Posterior vena cava (tissue), 2 donors: ENCODE measurements around the gene METTL26. TPM values are rescaled to one million over a fixed set of nuclear protein-coding genes. Genes with fewer than 3 reads are reported as not detected.
A peak's percentile ranks its signal among the peaks of the same experiment; 100 is the strongest.

Experiments used
- DNase-seq: peaks from one replicate; pipeline ENCODE4 v3.0.0-alpha.2; 2020; ENCODE audit warnings: low spot score
- intact Hi-C, 2 donors: fragments of 100-400 bp; cut with DNase I; formaldehyde crosslinking; loops; one replicate each; pipeline versions ENCODE4 v1.14.1 to v1.14.2; 2022 to 2023
- total RNA-seq, 2 donors: library from RNA; stranded (reverse); fragmentation: NEBNext Ultra II Directional; extraction: Animal tissue kit (Norgen Biotek cat#: 25700); gene quantifications; one replicate each; pipeline ENCODE4 v1.2.1, GENCODE V29; 2021
- donor health status: DM: yes; HTN: yes; CAD: no.
- donor health status: DM: yes; HTN: yes; CAD: no.

The METTL26 gene
- total RNA-seq, 2 donors from 2014 or later = 43.3 to 63.2 TPM

- DNase-seq = no peak
- intact Hi-C loops = loop anchor here in 1 of 2 donors (5.0 kb wide), 1 partner anchor 84 kb away; no protein-coding TSS in a partner anchor
Measured at GRCh38 chr16:661184-661821, 25.2 kb upstream of the METTL26 start.

DNA sequence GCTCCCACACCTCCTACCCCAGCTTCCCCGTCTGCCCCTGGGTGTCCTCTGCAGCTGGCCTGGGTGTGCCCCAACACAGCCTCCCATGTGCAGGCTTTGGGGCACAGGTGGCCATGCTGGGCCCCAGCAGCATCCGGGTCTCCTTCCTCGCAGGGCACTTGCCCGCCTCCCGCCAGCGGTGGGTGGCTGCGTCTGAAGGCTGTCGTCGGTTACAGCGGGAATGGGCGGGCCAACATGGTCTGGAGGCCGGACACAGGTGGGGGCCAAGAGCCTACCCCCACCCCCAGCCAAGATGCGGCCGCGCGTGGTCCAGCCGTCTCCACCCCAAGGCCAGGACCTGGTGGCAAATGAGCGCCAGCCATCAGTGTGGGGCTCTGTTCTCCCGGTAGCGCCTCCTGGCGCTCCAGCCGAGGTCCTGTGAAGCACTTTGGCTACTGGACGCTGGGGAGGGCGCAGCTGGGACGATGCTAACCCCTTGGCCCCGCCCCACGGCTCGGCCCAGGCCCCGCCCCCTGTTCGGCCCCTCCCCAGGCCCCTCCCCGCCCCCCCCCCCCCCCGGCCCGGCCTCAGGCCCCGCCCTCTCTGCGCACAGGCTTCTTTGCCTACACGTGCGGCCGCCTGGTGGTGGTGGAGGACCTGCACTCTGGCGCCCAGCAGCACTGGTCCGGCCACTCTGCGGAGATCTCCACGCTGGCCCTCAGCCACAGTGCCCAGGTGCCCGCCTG, 24.5 kb upstream of the METTL26 start:
- DNase-seq = peak; percentile 97
- intact Hi-C loops = loop anchor here in 1 of 2 donors (5.0 kb wide), 1 partner anchor 83 kb away; no protein-coding TSS in a partner anchor

DNA sequence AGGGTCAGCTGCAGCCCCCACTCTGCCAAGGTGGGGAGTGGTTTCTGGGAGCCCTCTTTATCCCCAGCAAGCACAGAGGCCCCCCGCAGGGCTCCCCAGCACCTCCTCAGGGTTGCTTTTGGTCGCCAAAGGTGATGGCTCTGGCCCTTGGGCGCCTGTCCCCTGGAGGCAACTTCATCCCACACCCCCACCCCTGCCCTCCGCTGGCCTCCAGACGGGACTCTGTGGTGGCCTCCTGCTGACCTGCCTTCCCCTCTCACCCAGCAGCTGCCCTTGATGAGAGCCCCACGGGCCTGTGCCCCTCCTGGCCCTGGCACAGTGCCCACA, 24.0 kb upstream of the METTL26 start:
- DNase-seq = no peak
- intact Hi-C loops = loop anchor here in 1 of 2 donors (5.0 kb wide), 1 partner anchor 83 kb away; no protein-coding TSS in a partner anchor

DNA sequence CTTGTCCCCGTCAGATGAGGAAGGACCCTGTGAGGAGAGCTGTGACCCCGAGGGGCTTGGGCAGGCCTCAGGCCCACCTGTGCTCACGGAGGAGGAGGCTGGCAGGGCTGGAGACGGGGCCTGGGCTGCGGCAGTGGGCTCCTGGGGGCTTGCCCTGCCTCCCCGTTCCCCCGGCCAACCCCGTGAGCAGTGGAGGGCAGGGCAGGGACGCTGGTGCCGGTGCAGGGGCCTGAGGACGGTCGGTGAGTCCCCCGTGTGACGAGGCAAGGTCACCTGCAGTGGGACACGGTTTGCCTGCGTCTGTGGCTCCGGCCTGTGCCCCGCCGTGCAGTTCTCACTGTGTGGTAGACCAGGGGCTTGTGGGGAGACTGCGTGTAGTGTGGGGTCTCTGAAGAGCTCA, 23.5 kb upstream of the METTL26 start:
- intact Hi-C loops = loop anchor here in 1 of 2 donors (5.0 kb wide), 1 partner anchor 82 kb away; no protein-coding TSS in a partner anchor
- DNase-seq = no peak

DNA sequence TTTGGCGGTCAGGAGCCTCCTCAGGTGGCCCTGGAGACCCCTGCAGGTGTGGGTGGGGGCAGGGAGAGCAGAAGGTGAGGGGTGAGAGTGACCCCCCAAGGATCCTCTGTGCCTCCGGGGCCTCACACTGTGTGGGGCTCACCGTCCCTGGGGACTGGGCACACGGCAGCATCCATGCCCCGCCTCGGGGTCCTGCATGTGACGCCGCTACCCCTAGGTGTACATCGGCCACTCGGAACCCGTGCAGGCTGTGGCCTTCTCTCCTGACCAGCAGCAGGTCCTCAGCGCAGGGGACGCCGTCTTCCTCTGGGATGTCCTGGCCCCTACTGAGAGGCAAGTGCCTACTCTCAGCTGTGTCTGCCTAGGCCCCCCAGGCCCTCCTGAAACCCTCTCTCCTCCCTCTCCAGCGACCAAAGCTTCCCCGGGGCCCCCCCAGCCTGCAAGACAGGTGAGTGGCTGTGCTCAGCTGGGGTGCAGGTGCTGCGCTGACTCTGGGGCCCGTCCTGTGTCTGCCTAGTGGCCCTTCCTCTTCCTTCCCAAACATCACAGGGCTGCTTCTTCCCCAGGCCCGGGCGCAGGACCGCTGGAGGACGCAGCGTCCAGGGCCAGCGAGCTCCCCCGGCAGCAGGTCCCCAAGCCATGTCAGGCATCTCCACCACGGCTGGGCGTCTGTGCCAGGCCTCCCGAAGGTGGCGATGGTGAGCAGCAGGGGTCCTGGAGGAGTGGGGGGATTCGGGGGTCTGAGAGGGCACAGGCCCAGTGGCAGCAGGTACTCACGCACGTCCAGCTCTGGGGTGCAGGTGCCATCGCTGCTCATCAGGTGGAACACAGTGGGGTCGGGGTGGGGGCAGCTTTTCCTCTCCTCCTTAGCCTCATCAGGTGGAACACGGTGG, 22.8 kb upstream of the METTL26 start:
- intact Hi-C loops = no loop called here
- DNase-seq = no peak

DNA sequence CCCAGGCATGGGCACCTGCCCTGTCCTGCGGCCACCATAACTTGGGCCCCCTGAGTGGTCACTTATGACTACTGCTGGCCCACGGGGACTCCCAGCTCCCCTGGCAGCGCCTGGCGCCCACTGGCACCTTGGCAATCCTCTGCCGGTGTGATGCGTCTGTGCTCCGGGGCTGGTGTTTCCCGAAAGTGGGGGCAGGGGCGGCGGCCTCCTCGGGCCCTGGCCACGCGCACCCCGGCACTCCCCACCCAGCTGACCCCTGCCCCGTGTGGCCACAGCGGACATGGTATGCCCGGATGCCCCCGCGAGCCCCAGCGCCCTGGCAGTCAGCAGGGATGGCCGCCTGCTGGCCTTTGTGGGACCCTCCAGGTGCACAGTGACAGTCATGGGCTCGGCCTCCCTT, 21.4 kb upstream of the METTL26 start:
- intact Hi-C loops = no loop called here

DNA sequence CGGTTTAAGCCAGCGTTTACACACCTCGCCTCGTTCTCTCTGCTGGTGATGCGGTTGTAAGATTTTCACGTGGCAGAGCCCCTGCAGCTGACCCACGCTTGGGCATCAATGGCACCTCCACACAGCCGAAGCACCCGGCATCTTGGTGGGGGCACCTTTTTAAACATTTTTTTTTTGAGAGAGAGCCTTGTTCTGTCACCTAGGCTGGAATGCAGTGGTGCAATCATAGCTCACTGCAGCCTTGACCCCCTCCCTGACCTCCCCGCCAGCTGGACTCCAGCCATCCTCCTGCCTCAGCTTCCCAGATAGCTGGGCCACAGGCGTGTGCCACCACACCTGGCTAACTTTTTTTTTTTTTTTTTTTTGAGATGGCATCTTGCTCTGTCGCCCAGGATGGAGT, 17.9 kb upstream of the METTL26 start:
- DNase-seq = no peak
- intact Hi-C loops = no loop called here

More for the DNA sequence above, 21.4 kb upstream of the METTL26 start:
- DNase-seq = no peak

DNA sequence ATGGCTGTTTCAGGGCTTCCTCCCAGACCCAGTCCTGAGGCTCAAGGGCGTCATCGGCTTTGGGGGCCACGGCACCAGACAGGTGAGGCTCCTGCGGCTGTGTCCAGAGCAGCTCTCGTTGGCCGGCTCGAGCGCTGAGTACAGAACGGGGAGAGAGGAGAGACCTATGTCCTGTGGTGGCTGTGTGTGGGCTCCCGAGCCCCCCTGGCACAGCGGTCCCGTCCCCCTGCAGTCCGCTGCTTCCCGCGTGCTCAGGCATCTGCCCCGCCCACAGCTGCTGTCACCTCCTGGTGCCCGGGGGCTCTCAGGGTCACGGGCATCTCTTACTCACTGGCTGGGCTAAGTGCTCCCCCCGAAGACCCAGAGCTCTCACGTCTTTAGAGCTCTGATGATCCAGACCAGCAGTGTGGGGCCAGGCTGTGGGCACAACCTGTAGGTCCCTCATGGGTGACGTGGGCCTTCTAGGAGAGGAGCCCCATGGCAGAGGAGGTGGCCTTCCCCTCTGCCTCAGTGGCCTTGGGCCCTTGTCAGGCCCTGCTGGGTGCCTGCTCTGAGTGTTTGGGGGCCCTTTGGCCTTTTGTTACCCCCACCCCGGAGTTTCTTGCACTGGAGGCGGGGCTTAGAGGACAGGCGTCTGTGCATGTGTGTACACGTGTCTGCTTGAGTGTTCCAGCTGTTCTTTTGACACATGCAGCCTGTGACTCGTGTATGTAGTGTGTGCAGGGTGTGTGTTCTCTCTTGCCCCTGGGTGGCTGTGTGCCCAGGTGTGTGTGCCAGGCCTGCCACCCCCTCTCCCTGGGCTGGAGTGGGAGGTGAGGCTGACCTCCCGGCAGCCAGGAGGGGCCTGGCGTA, 16.6 kb upstream of the METTL26 start:
- intact Hi-C loops = loop anchor here in 1 of 2 donors (2.0 kb wide), 1 partner anchor 62 kb away; the partner anchor contains the start of gene RAB40C
- DNase-seq = no peak

GRCh38 chr16:651844-652243, 15.7 kb upstream of the METTL26 start:
- intact Hi-C loops = loop anchor here in 1 of 2 donors (2.0 kb wide), 1 partner anchor 61 kb away; the partner anchor contains the start of gene RAB40C
- DNase-seq = no peak

GRCh38 chr16:649631-650030, 13.5 kb upstream of the METTL26 start:
- DNase-seq = no peak
- intact Hi-C loops = loop anchor here (5.0 kb wide), 2 partner anchors 62 to 262 kb away; no protein-coding TSS in a partner anchor

GRCh38 chr16:648781-649589, 12.9 kb upstream of the METTL26 start, which contains the start of gene WDR90:
Gene WDR90 (plus strand): TSS chr16:649365. CDS start chr16:649417, 52 bp downstream.
- DNase-seq = peak; percentile 98
- intact Hi-C loops = loop anchor here (5.0 kb wide), 2 partner anchors 62 to 262 kb away; no protein-coding TSS in a partner anchor

DNA sequence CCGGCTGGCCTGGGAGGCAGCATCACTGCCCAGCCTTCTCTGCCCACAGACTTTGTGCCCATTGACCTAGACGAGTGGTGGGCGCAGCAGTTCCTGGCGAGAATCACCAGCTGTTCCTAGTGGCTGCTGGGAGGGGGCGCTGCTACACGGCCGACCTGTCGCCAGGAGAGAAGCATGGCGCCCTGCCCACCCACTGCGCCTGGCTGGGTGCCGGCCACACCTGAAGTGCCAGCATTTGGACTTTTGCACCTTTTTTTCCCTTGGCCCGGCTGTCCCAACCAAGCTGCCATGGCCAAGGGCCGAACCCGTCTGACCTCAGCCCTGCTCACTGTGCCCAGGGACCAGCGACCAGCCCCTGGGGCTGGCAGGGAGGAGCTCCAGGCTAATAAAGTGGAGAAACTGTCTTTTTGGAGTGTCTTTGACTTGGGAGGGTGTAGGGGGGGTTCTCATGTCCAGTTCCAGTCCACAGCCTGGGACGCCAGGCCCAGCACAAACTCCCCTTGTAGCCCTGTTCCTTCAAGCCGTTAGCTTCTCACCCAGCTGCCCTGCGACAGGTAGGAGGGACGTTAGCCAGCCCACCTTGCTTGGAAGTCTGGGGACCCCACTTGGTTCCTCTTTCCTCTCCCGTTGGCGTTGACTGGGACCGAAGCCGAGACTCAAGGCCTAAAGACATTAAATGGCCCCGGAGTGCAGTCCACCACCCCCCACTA, 12.1 kb upstream of the METTL26 start:
- intact Hi-C loops = loop anchor here (5.0 kb wide), 2 partner anchors 61 to 261 kb away; no protein-coding TSS in a partner anchor
- no peak for DNase-seq

GRCh38 chr16:647173-647902, 11.2 kb upstream of the METTL26 start:
- intact Hi-C loops = loop anchor here (5.0 kb wide), 2 partner anchors 60 to 260 kb away; no protein-coding TSS in a partner anchor
- DNase-seq = no peak

DNA sequence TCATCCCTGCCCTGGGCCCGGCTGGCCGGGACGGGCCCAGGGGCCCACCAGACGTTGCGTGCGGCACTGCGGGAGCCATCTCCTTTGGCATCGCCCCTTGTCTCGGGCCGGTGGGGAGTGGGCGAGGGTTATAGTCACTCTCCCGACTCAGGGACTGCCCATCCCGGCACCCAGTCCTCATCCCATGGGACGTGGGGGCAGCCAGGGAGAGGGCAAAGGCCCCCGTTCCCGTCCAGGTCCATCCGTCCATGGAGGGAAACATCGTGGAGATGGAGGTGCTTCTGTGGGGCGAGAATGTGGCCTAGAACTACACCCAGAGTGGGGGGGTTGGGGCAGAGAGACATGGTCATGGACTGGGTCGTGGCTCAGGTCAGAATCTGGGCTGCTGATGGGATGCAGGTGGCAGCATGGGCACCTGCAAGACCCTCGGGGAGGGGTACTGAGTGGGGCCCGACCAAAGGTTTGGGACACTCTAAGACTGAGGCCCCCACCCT, 10.6 kb upstream of the METTL26 start:
- intact Hi-C loops = loop anchor here (5.0 kb wide), 2 partner anchors 59 to 259 kb away; no protein-coding TSS in a partner anchor

GRCh38 chr16:645852-646678, 10.0 kb upstream of the METTL26 start:
- no peak for DNase-seq
- intact Hi-C loops = loop anchor here (5.0 kb wide), 2 partner anchors 59 to 259 kb away; no protein-coding TSS in a partner anchor

More for the DNA sequence above, 10.6 kb upstream of the METTL26 start:
- DNase-seq = no peak
